NCI-H1105 treated with DMSO at 0.1 percent for 48 hours (cell line): ENCODE data around the gene SYTL3.
"Not testable (repeated sequence)": the region's sequence is repeated elsewhere in the genome, so short reads cannot be mapped to it uniquely, and the experiment has no call there.

Experiments
- DNase-seq: peaks from one replicate; lab custom pipeline; 2025; lab: John Stamatoyannopoulos, UW

The SYTL3 gene

DNA sequence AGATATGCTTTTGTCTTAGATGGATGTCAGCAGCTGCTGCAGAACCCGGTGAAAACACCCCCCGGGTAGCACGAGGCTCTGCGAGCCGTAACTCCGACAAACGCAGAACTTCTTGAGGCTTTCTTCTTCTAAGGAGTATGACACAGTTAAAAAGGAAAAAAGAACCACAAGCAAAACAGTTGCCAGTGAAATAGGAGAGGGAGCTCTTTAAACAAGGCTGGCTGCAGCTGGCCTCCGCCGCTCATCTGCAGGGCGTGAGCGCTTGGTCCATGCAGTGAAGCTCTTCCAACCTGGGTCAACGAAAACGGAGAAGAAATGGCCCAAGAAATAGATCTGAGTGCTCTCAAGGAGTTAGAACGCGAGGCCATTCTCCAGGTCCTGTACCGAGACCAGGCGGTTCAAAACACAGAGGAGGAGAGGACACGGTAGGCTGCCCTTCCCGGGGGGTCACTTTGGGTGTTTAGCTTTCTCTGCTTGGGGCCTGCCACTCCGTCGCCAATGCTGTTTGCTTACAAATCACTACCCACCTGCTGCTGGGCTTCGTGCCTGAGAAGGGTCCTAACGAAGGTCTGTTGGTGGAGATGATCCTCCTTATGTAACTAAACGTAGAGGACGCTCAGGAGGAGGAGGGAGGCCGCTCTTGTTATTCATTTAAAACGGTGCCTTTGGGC lies 13.2 kb downstream of the SYTL3 start:
- peak; percentile 72 for DNase-seq

DNA sequence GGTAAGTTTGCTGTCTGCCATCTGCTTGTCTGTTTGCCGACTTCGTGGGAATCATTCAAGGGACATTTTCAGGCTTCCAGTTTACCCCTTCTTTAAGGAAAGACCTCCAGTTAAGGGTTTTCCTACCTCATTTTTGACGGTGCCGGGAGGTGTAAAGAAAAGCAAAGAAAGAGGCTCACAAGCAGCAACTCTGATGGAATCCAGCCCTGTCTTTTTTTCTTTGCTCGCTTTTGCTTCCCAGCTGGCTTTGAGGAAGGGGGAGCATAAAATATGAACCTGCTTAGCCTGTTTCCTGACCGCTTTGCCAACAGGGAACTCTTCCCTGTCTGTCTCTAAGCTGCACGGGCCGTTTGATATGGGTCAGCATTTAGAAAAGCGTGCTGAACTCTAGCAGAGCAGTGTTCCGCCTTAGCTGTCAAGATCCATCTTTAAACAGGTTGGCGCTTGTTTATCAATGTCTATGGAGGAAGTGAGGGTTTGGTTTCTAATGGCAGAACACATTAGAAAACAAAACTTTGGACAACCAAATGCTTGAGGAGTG lies 13.8 kb downstream of the SYTL3 start:
- DNase-seq, result peak; percentile 59

DNA sequence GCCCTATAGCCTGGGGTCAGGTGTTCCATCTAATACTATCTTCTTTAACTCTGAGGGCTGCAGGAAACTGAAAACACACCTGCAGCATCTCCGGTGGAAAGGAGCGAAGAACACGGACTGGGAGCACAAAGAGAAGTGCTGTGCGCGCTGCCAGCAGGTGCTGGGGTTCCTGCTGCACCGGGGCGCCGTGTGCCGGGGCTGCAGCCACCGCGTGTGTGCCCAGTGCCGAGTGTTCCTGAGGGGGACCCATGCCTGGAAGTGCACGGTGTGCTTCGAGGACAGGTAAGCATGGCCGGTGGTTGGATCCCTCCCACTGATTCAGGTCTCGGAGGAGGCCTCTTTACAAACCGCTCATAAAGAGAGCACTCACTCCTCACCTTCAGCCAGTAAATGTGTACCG lies 15.5 kb downstream of the SYTL3 start:
- DNase-seq, result no peak

DNA sequence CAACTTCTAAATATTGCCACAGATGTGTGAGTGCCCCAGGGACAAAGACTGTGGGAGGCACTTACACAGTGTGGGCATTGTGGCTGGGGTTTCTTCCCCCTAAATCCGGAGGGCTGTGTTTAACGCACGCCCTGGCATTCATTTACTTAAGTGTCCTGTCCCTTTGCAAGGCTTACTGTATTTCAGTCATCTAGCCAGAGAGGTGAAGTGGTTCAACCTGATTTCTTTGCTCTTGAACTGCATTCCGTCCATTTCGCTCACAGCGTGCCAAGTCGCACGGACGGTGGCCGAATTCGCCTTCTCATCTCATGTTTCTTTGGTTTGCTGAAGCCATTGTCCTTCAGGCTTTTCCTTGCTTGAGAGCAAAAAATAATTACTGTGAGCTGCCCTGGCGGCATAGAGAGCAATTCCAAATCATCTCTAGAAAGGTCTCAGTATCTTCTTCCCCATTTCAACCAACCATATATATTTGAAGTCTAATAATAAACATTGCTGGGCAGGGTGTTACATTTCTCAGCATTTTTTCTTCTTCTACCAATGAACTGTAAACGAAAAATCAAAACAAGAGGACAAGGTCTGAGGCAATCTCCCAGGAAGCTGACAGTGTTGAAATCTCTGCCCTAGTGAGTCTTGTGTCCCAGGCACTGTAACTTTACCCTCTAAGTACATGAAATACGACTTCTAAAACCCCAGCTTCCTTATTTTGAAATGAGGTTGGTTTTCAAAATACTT lies 16.9 kb downstream of the SYTL3 start:
- DNase-seq, result no peak

DNA sequence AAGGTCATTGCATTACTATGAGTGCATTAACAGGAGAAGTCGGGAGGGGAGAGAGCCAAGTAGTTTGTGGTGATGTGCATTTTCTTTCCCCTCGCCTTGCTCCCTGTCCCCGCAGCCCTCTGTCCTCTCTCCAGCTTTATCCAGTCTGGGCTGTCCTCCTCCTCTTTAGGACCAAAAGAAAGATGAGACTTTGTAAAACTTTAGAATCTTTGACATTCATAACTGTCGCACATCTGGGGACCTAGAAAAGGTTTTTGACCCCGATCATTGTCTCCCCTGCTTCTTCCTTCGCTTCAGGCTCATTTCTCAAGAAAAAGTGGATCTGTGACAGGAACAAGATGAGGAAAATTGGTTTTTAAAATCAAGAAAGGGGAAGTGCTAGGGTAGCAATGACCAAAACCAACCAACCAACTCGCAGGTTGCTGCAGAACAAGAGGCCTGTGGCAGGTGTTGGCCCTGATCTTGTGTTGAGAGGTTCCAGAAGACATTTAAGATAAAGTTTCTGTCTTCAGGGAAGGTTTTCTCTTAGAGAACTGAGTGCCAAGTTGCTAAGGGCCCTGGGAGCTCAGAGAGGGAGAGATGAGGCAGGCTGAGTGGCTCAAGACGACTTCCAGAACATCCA lies 17.6 kb downstream of the SYTL3 start:
- DNase-seq, result no peak

GRCh38 chr6:158668707-158669103 lies 18.9 kb downstream of the SYTL3 start:
- DNase-seq, result no peak

GRCh38 chr6:158669145-158670035 lies 19.5 kb downstream of the SYTL3 start:
- peak; percentile 68 for DNase-seq

GRCh38 chr6:158672119-158672518 lies 22.3 kb downstream of the SYTL3 start:
- not testable (repeated sequence) for DNase-seq

GRCh38 chr6:158672726-158673125 lies 22.9 kb downstream of the SYTL3 start:
- DNase-seq, result no peak

GRCh38 chr6:158674342-158675131 lies 24.7 kb downstream of the SYTL3 start:
- no peak for DNase-seq

- not testable (repeated sequence) for DNase-seq
Measured at GRCh38 chr6:158677094-158677493, 27.2 kb downstream of the SYTL3 start.

- DNase-seq, result no peak
Measured at GRCh38 chr6:158677906-158678578, 28.2 kb downstream of the SYTL3 start.

DNA sequence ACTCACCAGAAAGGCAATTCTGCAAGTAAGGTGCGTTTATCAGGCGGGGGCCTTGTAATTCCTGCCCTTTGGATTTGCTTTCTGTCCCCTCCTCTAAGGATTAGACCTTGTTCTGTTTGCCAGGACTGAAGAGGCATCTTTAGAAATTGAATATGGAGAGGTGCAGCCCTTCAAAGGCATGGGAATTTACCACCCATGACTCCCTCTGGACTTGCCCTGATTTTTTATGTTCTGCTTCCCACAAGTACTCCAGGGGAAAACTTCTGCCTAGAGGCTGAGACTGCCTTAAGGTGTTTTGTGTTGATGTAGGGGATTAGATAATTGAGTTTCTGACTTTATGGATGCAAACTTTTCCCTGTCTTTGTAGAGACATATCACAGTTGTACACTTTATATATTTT lies 30.2 kb downstream of the SYTL3 start:
- no peak for DNase-seq

- DNase-seq, result no peak
Measured at GRCh38 chr6:158680481-158680880, 30.6 kb downstream of the SYTL3 start.

DNA sequence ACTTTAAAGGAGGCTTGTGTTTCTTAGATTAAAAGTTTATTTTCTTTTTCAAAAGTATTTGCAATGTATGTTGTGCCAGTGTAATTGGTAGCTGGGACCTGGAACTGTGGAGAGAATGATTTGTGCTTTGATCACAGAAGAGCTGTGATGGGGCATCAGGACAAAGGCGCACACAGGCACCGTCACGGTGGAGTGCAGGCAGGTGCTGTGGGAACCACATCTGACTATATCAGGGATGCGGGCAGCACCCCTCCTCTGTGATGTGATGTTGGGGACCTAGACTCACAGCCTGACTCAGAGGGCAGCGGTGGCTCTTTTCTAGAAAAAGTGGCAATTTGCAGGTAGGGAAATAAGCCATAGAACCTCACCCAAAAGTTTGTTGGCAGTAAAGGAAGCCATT lies 34.5 kb downstream of the SYTL3 start:
- no peak for DNase-seq

DNA sequence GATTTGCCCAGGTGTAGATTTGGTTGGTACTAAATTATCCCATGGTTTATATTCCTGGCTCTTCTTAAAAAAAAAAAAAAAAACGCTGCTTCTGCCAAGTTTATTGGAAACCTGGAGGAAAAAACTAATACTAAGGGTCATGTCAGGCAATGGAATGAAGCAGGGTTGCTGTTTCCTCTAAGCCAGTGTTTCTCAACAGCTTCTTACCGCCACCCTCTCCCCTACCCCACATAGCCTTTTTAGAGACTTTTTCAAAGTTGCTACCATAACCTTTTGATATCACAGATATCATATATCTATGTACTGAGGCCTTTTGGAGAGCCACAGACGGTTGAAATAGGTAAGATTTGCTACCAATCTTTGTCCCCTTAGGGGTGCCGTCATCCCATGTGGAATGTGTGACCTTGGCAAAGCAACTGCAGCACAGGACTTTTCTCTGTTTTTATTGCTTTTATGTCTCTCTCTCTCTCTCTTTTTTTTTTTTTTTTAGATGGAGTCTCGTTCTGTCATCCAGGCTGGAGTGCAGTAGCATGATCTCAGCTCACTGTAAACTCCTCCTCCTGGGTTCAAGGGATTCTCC lies 35.0 kb downstream of the SYTL3 start:
- DNase-seq, result no peak

GRCh38 chr6:158686311-158686710 lies 36.5 kb downstream of the SYTL3 start:
- no peak for DNase-seq

GRCh38 chr6:158686791-158687381 lies 37.0 kb downstream of the SYTL3 start:
- no peak for DNase-seq

GRCh38 chr6:158687506-158687905 lies 37.7 kb downstream of the SYTL3 start:
- no peak for DNase-seq

GRCh38 chr6:158688860-158689259 lies 39.0 kb downstream of the SYTL3 start:
- DNase-seq, result no peak
